WERI-Rb-1 (cell line): ENCODE data around the gene M1AP.
A peak's percentile ranks its signal among the peaks of the same experiment; 100 is the strongest.

Experiments
- DNase-seq: peaks from one replicate; pipeline ENCODE4 v3.0.0-alpha.2; 2020
- H3K27ac ChIP-seq: fragments of 250-450 bp; sonication (Bioruptor Pico); 2 replicates; pipeline ENCODE4 v1.5.1; 2020; ENCODE audit warnings: mild to moderate bottlenecking, moderate library complexity
- H3K27me3 ChIP-seq: fragments of 250-450 bp; sonication (Bioruptor Pico); 2 replicates; pipeline ENCODE4 v1.5.1; 2021; ENCODE audit warnings: mild to moderate bottlenecking, low read depth, moderate library complexity; ENCODE audit not compliant: insufficient read depth, severe bottlenecking
- H3K36me3 ChIP-seq: fragments of 250-450 bp; sonication (Bioruptor Pico); 2 replicates; pipeline ENCODE4 v1.5.1; 2020; ENCODE audit warnings: mild to moderate bottlenecking, moderate library complexity
- H3K4me3 ChIP-seq: 2 replicates; pipeline ENCODE4 v1.5.1; 2011; ENCODE audit warnings: low read depth, mild to moderate bottlenecking, control low read depth, low read length
- H3K9me3 ChIP-seq: fragments of 250-450 bp; sonication (Bioruptor Pico); 2 replicates; pipeline ENCODE4 v1.5.1; 2021; ENCODE audit warnings: mild to moderate bottlenecking, moderate library complexity; ENCODE audit not compliant: severe bottlenecking
- TF ChIP-seq, protein P1 (sequence below): IDR thresholded peaks from 2 replicates; pipeline ENCODE4 v1.5.1; 2011; ENCODE audit warnings: low read depth, mild to moderate bottlenecking, control low read depth, inconsistent platforms, low read length

Gene M1AP

DNA sequence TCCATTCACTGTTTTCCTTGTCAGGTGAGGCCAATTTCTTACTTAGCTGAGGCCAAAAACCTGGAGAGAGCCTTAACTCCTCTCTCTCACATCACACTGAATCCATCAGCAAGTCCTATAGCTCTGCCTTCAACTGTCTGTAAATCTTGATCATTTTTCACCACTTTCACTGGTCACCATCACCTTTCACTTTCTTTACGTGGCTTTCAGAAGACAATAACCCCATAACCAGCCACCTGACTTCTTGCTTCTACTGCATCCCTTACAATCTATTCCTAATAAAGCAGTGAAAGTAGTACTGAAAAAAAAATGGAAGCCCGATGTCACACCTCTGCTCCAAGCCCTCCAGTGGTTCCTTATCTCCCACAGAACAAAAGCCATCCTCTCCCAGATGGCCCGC, 102.1 kb downstream of the M1AP start:
- TF ChIP-seq, protein P1, sequence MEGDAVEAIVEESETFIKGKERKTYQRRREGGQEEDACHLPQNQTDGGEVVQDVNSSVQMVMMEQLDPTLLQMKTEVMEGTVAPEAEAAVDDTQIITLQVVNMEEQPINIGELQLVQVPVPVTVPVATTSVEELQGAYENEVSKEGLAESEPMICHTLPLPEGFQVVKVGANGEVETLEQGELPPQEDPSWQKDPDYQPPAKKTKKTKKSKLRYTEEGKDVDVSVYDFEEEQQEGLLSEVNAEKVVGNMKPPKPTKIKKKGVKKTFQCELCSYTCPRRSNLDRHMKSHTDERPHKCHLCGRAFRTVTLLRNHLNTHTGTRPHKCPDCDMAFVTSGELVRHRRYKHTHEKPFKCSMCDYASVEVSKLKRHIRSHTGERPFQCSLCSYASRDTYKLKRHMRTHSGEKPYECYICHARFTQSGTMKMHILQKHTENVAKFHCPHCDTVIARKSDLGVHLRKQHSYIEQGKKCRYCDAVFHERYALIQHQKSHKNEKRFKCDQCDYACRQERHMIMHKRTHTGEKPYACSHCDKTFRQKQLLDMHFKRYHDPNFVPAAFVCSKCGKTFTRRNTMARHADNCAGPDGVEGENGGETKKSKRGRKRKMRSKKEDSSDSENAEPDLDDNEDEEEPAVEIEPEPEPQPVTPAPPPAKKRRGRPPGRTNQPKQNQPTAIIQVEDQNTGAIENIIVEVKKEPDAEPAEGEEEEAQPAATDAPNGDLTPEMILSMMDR, result no peak
- peaks cover 8% of the 10 kb centered on the region for H3K36me3 ChIP-seq
- no peak overlapping the region for H3K4me3 ChIP-seq
- no peak for DNase-seq
- no peaks in the 10 kb centered on the region for H3K27me3 ChIP-seq
- H3K9me3 ChIP-seq, result no peaks in the 10 kb centered on the region
- H3K27ac ChIP-seq, result no peak overlapping the region

DNA sequence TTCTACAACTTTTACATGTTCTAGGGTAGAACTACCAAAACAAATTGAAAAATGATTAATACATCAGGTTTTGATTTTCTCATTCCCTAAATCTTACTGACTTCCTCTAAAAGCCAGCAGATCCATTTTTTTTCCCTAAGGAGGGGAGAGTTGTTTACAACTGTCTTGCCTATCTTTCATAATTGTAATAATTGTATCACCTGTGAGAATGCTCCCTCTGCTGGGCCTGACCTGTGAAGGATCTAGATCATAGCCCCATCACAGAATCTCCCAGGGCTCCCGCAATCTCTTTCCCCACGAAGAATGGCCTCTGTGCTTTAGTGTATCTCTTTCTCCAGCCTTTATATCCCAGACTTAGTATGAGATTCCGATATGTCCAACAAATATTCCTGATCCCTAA, 103.5 kb downstream of the M1AP start:
- H3K27me3 ChIP-seq, result no peaks in the 10 kb centered on the region
- H3K4me3 ChIP-seq, result no peak overlapping the region
- H3K36me3 ChIP-seq, result peaks cover 11% of the 10 kb centered on the region
- H3K9me3 ChIP-seq, result no peaks in the 10 kb centered on the region
- no peak overlapping the region for H3K27ac ChIP-seq
- TF ChIP-seq, protein P1, result peak; percentile 18; the same call in 1 of the 2 replicates
- DNase-seq, result no peak

DNA sequence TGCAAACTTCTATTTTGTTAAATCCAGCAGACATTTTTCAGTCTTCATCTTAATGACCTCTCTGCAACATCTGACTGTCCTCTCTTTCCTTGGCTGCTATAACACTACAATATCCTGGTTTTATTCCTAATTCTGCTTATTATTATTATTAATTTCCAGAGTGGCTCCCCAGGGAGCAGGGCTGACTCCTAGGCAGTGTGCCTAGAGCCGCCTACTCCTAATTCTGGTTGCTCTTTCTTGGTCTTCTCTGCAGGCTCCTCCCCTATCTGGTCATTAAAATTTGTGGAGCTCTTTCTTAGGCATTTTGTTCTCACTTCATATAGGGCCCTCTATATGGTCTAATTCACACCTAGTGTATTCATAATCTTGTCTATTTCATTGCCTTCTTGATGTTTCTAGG, 105.2 kb downstream of the M1AP start:
- TF ChIP-seq, protein P1, result no peak
- Histone ChIP-seq H3K9me3 (no peaks in the 10 kb centered on the region), H3K4me3 (no peak overlapping the region), H3K27me3 (no peaks in the 10 kb centered on the region), H3K36me3 (peaks cover 9% of the 10 kb centered on the region), H3K27ac (no peak overlapping the region)
- no peak for DNase-seq

DNA sequence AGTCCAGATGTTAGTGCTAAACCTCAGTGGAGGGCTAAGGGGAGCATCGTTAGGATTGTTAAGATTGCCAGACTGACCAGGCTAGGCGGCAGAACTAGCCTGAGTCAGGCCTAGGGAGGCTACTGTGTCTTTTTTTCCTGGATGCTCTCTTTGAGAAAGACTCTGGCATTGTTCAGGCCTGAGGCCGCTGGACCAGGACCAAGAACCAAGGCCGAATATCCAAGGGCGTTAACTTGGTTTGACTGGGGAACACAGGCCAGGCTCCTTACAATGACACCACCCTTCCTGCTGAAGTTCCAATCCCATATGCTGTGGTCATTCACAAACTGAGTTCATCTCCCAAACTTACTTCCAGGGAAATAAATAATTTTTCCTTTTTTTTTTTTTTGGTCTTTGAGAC, 107.8 kb downstream of the M1AP start:
- H3K27ac ChIP-seq, result no peak overlapping the region
- TF ChIP-seq, protein P1, result no peak
- no peak for DNase-seq
- H3K36me3 ChIP-seq, result peaks cover 6% of the 10 kb centered on the region
- no peaks in the 10 kb centered on the region for H3K27me3 ChIP-seq
- no peak overlapping the region for H3K4me3 ChIP-seq
- no peaks in the 10 kb centered on the region for H3K9me3 ChIP-seq

DNA sequence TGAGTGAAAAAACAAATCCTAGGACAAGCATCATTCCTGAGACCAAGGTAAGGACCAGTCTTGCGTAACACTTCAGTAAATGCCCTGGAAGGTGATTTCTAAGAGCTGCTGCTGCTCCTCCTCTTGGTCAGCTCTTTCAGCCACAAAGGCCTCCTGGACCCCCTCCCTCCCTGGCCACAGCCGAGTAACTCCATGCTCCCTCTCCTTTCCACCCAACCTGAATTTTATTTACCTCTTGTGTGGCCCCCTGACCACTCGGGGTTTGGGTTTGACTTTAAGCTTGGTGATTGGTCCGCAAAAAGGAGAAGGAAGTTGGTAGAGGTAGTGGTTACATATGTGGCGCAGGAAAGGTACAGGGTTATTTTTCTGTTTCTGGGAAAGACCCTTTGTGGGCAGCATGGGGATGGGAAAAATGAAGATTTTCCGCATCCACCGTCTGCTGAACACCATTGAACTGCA, 109.2 kb downstream of the M1AP start:
- TF ChIP-seq, protein P1, result no peak
- no peak overlapping the region for H3K27ac ChIP-seq
- no peak overlapping the region for H3K4me3 ChIP-seq
- H3K27me3 ChIP-seq, result no peaks in the 10 kb centered on the region
- no peak for DNase-seq
- no peaks in the 10 kb centered on the region for H3K9me3 ChIP-seq
- peaks cover 11% of the 10 kb centered on the region for H3K36me3 ChIP-seq

DNA sequence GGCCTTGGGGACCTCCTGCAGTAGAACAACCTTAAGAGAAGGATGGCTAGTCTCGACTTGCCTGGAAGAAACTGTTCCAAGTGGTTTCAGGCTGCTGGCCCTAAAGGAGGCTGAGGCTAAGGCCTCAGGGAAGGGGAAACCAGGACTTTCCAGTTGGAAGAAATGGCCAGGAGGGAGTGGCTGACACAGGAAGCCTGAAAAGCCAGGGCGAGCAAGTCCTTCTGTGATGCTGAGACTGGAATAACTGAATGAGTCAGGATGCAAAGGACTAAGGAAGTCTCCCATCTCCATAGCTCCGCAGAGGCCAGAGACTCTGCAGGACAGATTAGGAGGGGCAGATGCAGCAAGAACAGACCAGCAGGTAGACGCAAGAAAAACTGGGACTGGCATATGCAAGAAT, 111.0 kb downstream of the M1AP start:
- Histone ChIP-seq H3K4me3 (no peak overlapping the region), H3K36me3 (peaks cover 29% of the 10 kb centered on the region), H3K27ac (no peak overlapping the region), H3K27me3 (no peaks in the 10 kb centered on the region), H3K9me3 (no peaks in the 10 kb centered on the region)
- TF ChIP-seq, protein P1, result no peak
- DNase-seq, result no peak
